HG02981 (cell line): ENCODE data around the gene ADAMTS9.

Experiments
- ATAC-seq: cut with Tn5 transposase; IDR thresholded peaks from one replicate; pipeline ENCODE4 v1.9.1; 2021; ENCODE audit warnings: mild to moderate bottlenecking, moderate library complexity; ENCODE audit not compliant: unreplicated experiment

The ADAMTS9 gene

GRCh38 chr3:64496786-64497490 is 190.9 kb downstream of the ADAMTS9 start:
- ATAC-seq, result no peak

DNA sequence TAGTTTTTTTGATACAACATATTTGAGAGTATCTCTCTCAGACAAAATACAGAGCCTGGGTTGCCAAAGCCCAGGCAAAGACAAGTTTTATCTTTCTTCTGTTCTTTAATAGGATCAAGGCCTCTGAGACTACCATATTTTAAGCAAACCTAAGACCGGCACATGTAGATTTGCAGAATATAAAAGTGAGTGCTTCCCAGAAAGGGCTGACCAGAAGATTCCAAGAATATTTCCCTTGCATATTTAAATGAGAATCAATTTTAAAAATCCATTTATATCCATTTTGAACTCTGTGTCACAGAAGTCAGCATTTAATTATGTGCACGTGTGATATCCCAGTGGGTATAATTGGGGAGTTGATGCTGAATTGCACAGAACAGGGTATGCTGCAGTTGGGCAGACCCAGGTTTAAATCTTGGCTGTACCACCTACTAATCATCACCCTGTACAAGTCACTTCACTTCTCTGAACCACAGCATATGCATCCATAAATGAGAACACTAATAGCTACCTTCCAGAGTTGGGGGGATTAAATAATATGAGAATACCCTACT is 191.9 kb downstream of the ADAMTS9 start:
- no peak for ATAC-seq

- ATAC-seq, result no peak
These were observed 192.5 kb downstream of the ADAMTS9 start for GRCh38 chr3:64495121-64495780.

DNA sequence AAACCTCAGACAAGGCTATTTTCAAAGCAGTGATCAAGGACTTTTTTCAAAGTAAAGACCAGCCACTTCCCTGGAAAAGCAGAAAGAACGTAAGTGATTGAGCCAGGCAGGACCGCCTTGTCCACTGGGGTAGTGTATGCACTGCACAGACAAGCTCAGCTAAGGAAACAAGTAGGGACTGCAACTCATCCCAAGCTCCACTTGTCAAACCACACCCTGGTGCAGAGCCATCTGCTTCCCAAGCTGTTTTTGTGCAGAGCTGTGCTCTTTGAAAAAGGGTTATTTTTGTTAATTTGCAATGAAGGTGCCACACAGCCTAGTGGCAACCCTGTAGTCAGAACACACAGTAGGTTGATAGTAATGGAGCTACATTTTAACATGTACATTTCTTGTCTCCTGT is 193.3 kb downstream of the ADAMTS9 start:
- ATAC-seq, result no peak

GRCh38 chr3:64493149-64493548 is 194.7 kb downstream of the ADAMTS9 start:
- no peak for ATAC-seq

- ATAC-seq, result no peak
These were observed 196.0 kb downstream of the ADAMTS9 start for GRCh38 chr3:64491843-64492242.

- no peak for ATAC-seq
These were observed 197.5 kb downstream of the ADAMTS9 start for GRCh38 chr3:64490180-64490724.

DNA sequence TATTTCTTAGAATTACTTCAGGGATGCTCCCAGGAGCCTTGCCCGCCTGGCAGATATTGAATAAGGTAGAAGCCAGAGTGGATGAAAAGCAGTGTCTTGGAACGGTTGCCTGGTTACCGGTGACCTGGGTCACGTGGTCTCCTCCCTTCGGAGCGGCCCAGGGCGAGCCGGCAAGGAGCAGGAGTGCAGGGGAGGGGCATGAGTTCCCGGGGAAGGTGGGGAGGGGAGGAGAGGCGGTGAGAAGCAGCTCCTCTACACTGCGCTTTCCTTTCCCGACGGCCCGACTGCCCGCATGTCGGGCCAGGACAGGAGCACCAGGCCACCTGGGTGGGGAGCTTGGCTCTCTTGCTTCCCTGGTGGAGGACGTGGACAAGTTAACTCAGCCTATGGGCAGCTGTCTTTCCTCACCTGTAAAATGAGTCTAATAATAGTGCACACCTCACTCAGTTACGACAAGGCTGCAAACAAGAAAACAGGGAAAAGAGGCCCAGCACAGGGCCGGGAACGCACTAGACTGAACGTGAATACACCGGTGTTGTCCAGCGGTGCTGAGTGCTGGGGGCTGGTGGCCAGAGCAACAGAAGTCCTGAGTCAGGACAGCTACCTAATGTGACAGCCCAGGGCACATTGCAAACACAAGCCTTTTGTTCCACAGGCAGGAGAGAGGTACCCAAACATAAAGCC is 198.3 kb downstream of the ADAMTS9 start:
- ATAC-seq, result no peak

DNA sequence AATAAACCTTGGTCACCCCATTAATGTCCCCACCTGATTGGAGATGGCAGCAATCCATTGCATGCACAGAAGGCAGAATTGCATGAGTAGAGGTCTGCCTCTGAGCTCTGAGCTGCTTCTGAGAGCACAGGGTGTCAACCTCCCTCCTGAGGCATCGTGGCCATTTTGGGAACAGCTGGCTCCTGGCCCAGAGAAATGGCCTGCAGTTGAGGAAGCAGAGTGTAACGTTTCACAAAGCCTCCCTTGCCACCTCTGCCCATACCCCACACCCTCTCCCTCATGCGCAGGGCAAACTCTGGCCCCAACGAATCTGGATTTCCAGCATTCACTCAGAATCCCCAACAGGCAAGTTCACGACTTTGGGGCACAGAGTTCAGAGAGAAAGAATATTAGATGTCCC is 198.9 kb downstream of the ADAMTS9 start:
- ATAC-seq, result no peak

DNA sequence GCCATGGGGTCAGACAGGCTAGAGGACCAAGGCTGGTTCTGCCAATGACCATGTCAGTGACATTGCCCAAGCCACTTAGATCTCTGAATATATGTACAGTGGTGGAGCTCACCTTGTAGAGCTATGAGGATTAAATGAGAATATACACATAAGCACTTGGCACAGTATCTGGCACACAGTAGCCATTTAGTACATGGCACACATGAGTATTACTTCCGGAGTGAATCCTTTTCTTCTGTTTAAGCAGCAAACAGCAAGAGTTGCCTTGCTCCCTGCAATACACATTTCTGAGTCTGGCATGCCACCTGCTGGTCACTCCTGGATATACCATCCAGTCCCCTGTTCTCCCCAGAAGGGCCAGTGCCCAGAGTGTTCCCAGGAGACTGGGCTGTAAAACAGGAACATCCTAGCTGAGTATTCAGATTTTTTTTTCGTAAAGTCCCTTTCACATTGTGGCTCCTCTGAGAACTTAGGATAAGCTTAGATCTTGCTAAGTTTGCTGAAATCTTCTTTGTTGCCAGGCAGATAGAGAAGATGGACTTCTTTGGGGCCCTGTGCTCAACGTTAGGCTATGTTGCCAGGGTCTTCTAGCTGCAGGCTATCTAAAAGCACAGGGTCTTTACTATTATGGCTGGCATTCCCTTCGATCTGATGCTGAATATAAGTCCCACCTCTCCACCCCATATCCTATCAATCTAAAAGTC is 203.4 kb downstream of the ADAMTS9 start:
- peak; percentile 99 for ATAC-seq

- ATAC-seq, result no peak
These were observed 204.3 kb downstream of the ADAMTS9 start for GRCh38 chr3:64483467-64483866.

GRCh38 chr3:64475037-64475436 is 212.8 kb downstream of the ADAMTS9 start:
- ATAC-seq, result no peak

DNA sequence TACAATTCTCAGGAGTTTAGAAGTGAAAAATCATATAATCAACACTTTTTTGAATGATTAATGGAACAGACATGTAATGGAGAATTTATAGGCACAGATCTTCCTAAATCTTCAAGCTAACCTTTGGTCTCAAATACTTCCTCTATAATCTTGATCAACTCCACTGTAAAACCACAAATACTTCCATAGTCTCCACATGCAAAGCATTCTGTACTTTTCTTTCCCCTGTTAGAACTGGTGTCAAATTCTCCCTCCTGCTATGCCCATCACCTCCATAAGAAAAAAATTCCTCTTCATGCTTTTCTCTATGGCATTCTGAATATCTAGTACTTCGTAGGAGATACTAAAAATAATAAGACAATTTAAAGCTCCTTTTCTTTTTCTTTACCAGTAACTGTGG is 214.3 kb downstream of the ADAMTS9 start:
- no peak for ATAC-seq

DNA sequence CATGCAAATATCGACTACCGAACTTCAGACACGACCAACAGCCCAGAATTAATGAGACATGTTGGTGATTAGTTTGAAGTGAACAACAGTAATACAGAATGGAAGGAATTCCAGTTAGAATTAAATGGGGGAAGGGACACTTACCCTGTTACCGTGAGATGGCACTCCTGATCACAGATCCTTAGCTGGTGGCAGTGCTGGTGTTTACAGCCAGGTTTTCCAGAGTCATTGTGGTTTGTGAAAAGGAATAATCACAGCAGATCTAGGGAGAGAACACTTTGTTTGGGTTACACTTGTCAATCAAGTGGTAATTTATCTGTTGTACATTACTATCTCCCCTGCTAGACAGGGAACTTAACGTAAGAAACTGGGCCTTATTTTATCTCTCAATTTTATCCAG is 217.4 kb downstream of the ADAMTS9 start:
- ATAC-seq, result no peak

- no peak for ATAC-seq
These were observed 220.4 kb downstream of the ADAMTS9 start for GRCh38 chr3:64467255-64467944.
